Panc1 (cell line): ENCODE measurements around the gene REN. TPM values are rescaled to one million over a fixed set of nuclear protein-coding genes. Genes with fewer than 3 reads are reported as not detected.

ENCODE experiments used
- ATAC-seq: fragments of 200-7000 bp; cut with Tn5 transposase; 2 replicates; pipeline ENCODE4 v1.9.1; 2020; ENCODE audit warnings: mild to moderate bottlenecking, moderate library complexity
- BruUV-seq: library from RNA; stranded (reverse); fragments of 400-500 nt; replicated peaks from 2 replicates; lab custom pipeline; 2021; lab: Mats Ljungman, UMichigan
- CTCF ChIA-PET: fragments of 300-600 bp; sonication (Branson Sonifier 250); formaldehyde crosslinking; loops from one replicate; lab custom pipeline; 2022; ENCODE audit warnings: antibody characterized with exemption; lab: Charles Lee
- POLR2A ChIA-PET: fragments of 300-600 bp; sonication (Branson Sonifier 250); formaldehyde crosslinking; loops from one replicate; lab custom pipeline; 2022; ENCODE audit warnings: antibody characterized with exemption; lab: Charles Lee
- DNase-seq: peaks from one replicate; pipeline ENCODE4 v3.0.0-alpha.2; 2010; ENCODE audit warnings: low read depth, low spot score
- H3K27ac ChIP-seq: 2 replicates; pipeline ENCODE4 v1.5.1; 2011; ENCODE audit warnings: mild to moderate bottlenecking, low read length, inconsistent platforms
- H3K27me3 ChIP-seq: fragments of 200-500 bp; sonication (Bioruptor generic); 2 replicates; pipeline ENCODE4 v1.6.0; 2014; ENCODE audit warnings: low read length, inconsistent platforms; ENCODE audit not compliant: control insufficient read depth, insufficient read depth
- H3K36me3 ChIP-seq: fragments of 200-500 bp; sonication (Bioruptor generic); 2 replicates; pipeline ENCODE4 v1.5.1; 2014; ENCODE audit warnings: inconsistent platforms, mild to moderate bottlenecking, low read length, moderate library complexity; ENCODE audit not compliant: control insufficient read depth, insufficient read depth
- H3K4me1 ChIP-seq: 2 replicates; pipeline ENCODE4 v1.5.1; 2011; ENCODE audit warnings: inconsistent platforms, mild to moderate bottlenecking, low read length, moderate library complexity; ENCODE audit not compliant: control insufficient read depth, insufficient read depth
- H3K4me3 ChIP-seq, 2 experiments: 2 replicates each; pipeline ENCODE4 v1.5.1; 2011 to 2012; ENCODE audit warnings: low read depth in 2 of 2, low read length in 2 of 2, mild to moderate bottlenecking in 2 of 2, inconsistent platforms in 1 of 2, moderate library complexity in 1 of 2
- H3K9me3 ChIP-seq: fragments of 200-500 bp; sonication (Bioruptor generic); 2 replicates; pipeline ENCODE4 v1.5.1; 2014; ENCODE audit warnings: low read depth, mild to moderate bottlenecking, inconsistent platforms, low read length, moderate library complexity; ENCODE audit not compliant: control insufficient read depth, insufficient read depth
- POLR2AphosphoS5 ChIP-seq: IDR thresholded peaks from 2 replicates; pipeline ENCODE4 v1.6.1; 2012; ENCODE audit warnings: mild to moderate bottlenecking, low read depth, low read length, moderate library complexity
- SIN3A ChIP-seq: IDR thresholded peaks from 2 replicates; pipeline ENCODE4 v1.6.1; 2012; ENCODE audit warnings: low read depth, mild to moderate bottlenecking, low read length, moderate library complexity, borderline replicate concordance; ENCODE audit not compliant: insufficient read depth
- TCF7L2 ChIP-seq: IDR thresholded peaks from 2 replicates; pipeline ENCODE4 v1.6.1; 2011; ENCODE audit warnings: mild to moderate bottlenecking, low read depth, low read length, inconsistent platforms
- in situ Hi-C: cut with HindIII; loops from 2 replicates; pipeline ENCODE4 v1.10.0; 2016; ENCODE audit warnings: low sequenced_read_pairs, low pct_unique_long_range_greater_than_20kb
- intact Hi-C: fragments of 100-400 bp; cut with micrococcal nuclease; formaldehyde crosslinking; loops from one replicate; pipeline ENCODE4 v1.10.0; 2022; ENCODE audit not compliant: unreplicated experiment
- total RNA-seq: library from RNA; stranded (reverse); gene quantifications from one replicate; pipeline ENCODE4 v1.2.1, GENCODE V29; 2021; ENCODE audit not compliant: unreplicated experiment
- TF ChIP-seq, protein P1 (sequence below): fragments of 450-650 bp; IDR thresholded peaks from 2 replicates; pipeline ENCODE4 v1.5.1; 2017; ENCODE audit warnings: mild to moderate bottlenecking
- TF ChIP-seq, protein P2 (sequence below), 2 experiments: IDR thresholded peaks; 2 replicates each; pipeline ENCODE4 v1.6.1; 2011 to 2012; ENCODE audit warnings: low read depth in 2 of 2, control low read depth in 1 of 2, low read length in 1 of 2, mild to moderate bottlenecking in 1 of 2, moderate library complexity in 1 of 2; ENCODE audit not compliant: insufficient read depth in 1 of 2

REN gene
- total RNA-seq, 1 experiment from 2014 or later: not detected

DNA sequence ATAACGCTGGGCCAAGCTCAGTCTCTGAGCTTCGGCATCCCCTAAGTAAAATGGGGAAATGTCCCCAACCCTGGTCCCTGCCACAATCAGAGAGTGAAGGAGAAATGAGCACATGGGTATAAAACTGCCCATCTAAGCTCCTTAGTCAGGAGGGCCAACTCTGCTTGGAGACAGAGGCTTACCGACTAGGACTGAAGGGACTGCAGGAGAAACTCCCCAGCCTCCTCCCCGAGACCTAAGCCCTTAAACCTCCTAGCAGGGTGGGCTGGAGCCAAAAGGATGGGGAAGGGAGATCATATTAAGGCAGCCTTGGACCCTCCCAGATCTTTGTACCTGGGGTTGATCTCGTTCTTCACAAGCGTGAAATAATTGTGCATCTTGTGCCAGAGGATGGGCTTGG, 19.8 kb downstream of the REN start:
- ATAC-seq: no peak
- no peaks in the 10 kb centered on the region for H3K36me3 ChIP-seq
- in situ Hi-C loops: loop anchor here (25.0 kb wide), 1 partner anchor 284 kb away; the partner anchor contains the start of gene SNRPE
- H3K4me3 ChIP-seq: no peak overlapping the region
- no peak overlapping the region for H3K27ac ChIP-seq
- TF ChIP-seq SIN3A (no peak), TCF7L2 (no peak), POLR2AphosphoS5 (no peak)
- TF ChIP-seq, protein P1, sequence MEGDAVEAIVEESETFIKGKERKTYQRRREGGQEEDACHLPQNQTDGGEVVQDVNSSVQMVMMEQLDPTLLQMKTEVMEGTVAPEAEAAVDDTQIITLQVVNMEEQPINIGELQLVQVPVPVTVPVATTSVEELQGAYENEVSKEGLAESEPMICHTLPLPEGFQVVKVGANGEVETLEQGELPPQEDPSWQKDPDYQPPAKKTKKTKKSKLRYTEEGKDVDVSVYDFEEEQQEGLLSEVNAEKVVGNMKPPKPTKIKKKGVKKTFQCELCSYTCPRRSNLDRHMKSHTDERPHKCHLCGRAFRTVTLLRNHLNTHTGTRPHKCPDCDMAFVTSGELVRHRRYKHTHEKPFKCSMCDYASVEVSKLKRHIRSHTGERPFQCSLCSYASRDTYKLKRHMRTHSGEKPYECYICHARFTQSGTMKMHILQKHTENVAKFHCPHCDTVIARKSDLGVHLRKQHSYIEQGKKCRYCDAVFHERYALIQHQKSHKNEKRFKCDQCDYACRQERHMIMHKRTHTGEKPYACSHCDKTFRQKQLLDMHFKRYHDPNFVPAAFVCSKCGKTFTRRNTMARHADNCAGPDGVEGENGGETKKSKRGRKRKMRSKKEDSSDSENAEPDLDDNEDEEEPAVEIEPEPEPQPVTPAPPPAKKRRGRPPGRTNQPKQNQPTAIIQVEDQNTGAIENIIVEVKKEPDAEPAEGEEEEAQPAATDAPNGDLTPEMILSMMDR: no peak
- TF ChIP-seq, protein P2, sequence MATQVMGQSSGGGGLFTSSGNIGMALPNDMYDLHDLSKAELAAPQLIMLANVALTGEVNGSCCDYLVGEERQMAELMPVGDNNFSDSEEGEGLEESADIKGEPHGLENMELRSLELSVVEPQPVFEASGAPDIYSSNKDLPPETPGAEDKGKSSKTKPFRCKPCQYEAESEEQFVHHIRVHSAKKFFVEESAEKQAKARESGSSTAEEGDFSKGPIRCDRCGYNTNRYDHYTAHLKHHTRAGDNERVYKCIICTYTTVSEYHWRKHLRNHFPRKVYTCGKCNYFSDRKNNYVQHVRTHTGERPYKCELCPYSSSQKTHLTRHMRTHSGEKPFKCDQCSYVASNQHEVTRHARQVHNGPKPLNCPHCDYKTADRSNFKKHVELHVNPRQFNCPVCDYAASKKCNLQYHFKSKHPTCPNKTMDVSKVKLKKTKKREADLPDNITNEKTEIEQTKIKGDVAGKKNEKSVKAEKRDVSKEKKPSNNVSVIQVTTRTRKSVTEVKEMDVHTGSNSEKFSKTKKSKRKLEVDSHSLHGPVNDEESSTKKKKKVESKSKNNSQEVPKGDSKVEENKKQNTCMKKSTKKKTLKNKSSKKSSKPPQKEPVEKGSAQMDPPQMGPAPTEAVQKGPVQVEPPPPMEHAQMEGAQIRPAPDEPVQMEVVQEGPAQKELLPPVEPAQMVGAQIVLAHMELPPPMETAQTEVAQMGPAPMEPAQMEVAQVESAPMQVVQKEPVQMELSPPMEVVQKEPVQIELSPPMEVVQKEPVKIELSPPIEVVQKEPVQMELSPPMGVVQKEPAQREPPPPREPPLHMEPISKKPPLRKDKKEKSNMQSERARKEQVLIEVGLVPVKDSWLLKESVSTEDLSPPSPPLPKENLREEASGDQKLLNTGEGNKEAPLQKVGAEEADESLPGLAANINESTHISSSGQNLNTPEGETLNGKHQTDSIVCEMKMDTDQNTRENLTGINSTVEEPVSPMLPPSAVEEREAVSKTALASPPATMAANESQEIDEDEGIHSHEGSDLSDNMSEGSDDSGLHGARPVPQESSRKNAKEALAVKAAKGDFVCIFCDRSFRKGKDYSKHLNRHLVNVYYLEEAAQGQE (IDR thresholded peaks at IDR 0.05; ENCODE audit: insufficient read depth in 1 of 2, low read depth in 2 of 2, low read length in 1 of 2): no peak
- no peaks in the 10 kb centered on the region for H3K4me1 ChIP-seq
- ChIA-PET CTCF (no interaction called here), POLR2A (no interaction called here)
- H3K27me3 ChIP-seq: no peaks in the 10 kb centered on the region; the same call in 1 of the 2 replicates
- no peaks in the 10 kb centered on the region for H3K9me3 ChIP-seq
- no TSS peak for BruUV-seq
- intact Hi-C loops: no loop called here
- no peak for DNase-seq

DNA sequence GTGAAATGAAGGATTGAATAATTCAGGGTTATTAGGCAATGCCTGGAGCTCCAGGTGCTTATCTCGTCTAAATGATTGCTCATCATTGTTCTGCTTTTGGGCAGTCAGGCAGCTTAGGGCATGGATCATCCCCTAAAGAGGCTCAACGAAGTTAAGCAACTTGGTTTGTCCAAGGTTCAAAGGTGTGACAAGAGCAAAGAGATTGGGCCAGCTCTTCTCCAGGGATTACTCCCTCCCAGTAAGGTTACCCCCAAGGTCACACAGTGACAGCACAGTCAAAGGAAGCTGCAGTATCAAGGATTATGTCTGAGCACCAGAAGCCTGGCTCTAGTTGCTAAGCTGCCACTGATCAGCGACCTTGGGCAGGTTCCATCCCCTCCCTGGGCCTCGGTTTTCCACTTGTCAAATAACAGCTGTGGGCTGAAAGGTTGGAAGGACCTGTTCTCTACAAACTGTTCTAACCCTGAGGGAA, 21.1 kb downstream of the REN start:
- H3K36me3 ChIP-seq: no peaks in the 10 kb centered on the region
- DNase-seq: no peak
- no peak overlapping the region for H3K27ac ChIP-seq
- in situ Hi-C loops: loop anchor here (25.0 kb wide), 1 partner anchor 283 kb away; the partner anchor contains the start of gene SNRPE
- intact Hi-C loops: no loop called here
- ATAC-seq: no peak
- TF ChIP-seq, protein P2 (IDR thresholded peaks at IDR 0.05; ENCODE audit: insufficient read depth in 1 of 2, low read depth in 2 of 2, low read length in 1 of 2): no peak
- TF ChIP-seq SIN3A: no peak
- no peak for TF ChIP-seq POLR2AphosphoS5
- TF ChIP-seq, protein P1: no peak
- TF ChIP-seq TCF7L2: no peak
- no peaks in the 10 kb centered on the region for H3K27me3 ChIP-seq
- BruUV-seq: no TSS peak
- no peaks in the 10 kb centered on the region for H3K9me3 ChIP-seq
- no peak overlapping the region for H3K4me3 ChIP-seq
- POLR2A ChIA-PET: interaction anchor here (0.6 kb wide), 1 partner anchor 821 kb away, joined by 3 read pairs; no protein-coding TSS in a partner anchor
- CTCF ChIA-PET: no interaction called here
- H3K4me1 ChIP-seq: no peaks in the 10 kb centered on the region
